MM.1S (cell line): ENCODE results near the gene ABCB4.

ENCODE experiments used
- DNase-seq: peaks from one replicate; pipeline ENCODE4 v3.0.0-alpha.2; 2015
- H2AFZ ChIP-seq: fragments of 300-600 bp; sonication (generic); 2 replicates; pipeline ENCODE4 v1.6.0; 2016; ENCODE audit warnings: antibody characterized with exemption, low read length
- H3F3A ChIP-seq: fragments of 300-600 bp; sonication (generic); 2 replicates; pipeline ENCODE4 v1.6.1; 2016; ENCODE audit warnings: mild to moderate bottlenecking, antibody characterized with exemption, low read length, moderate library complexity, mixed read lengths; ENCODE audit not compliant: insufficient read depth
- H3K27ac ChIP-seq: fragments of 300-600 bp; sonication (generic); 2 replicates; pipeline ENCODE4 v1.5.1; 2016; ENCODE audit warnings: mild to moderate bottlenecking, low read length
- H3K27me3 ChIP-seq: fragments of 300-600 bp; sonication (generic); replicated peaks from 2 replicates; pipeline ENCODE4 v1.6.0; 2016; ENCODE audit warnings: low read length; ENCODE audit not compliant: insufficient read depth
- H3K36me3 ChIP-seq: fragments of 300-600 bp; sonication (generic); replicated peaks from 2 replicates; pipeline ENCODE4 v1.6.1; 2016; ENCODE audit warnings: mild to moderate bottlenecking, low read length, mixed read lengths; ENCODE audit not compliant: insufficient read depth
- H3K4me1 ChIP-seq: fragments of 300-600 bp; sonication (generic); 2 replicates; pipeline ENCODE4 v1.6.1; 2016; ENCODE audit warnings: low read length, mixed read lengths
- H3K4me2 ChIP-seq: fragments of 300-600 bp; sonication (generic); 2 replicates; pipeline ENCODE4 v1.6.0; 2016; ENCODE audit warnings: low read depth, low read length
- H3K4me3 ChIP-seq: fragments of 300-600 bp; sonication (generic); 2 replicates; pipeline ENCODE4 v1.5.1; 2016; ENCODE audit warnings: low read length, mixed read lengths
- H3K79me2 ChIP-seq: fragments of 300-600 bp; sonication (generic); 2 replicates; pipeline ENCODE4 v1.6.1; 2016; ENCODE audit warnings: mixed run types, low read length, mixed read lengths
- H3K9ac ChIP-seq: fragments of 300-600 bp; sonication (generic); 2 replicates; pipeline ENCODE4 v1.6.1; 2016; ENCODE audit warnings: low read length, mixed read lengths
- H3K9me2 ChIP-seq: fragments of 300-600 bp; sonication (generic); replicated peaks from 2 replicates; pipeline ENCODE4 v1.6.1; 2016; ENCODE audit warnings: mild to moderate bottlenecking, low read length, mixed read lengths; ENCODE audit not compliant: insufficient read depth
- H3K9me3 ChIP-seq: fragments of 300-600 bp; sonication (generic); replicated peaks from 2 replicates; pipeline ENCODE4 v1.6.1; 2016; ENCODE audit warnings: mild to moderate bottlenecking, low read length, mixed read lengths; ENCODE audit not compliant: insufficient read depth
- H4K20me1 ChIP-seq: fragments of 300-600 bp; sonication (generic); 2 replicates; pipeline ENCODE4 v1.6.1; 2016; ENCODE audit warnings: mild to moderate bottlenecking, low read length, moderate library complexity, mixed read lengths; ENCODE audit not compliant: insufficient read depth
- CTCF ChIP-seq: fragments of 300-600 bp; sonication (generic); IDR thresholded peaks from 2 replicates; pipeline ENCODE4 v1.5.1; 2016; ENCODE audit warnings: antibody characterized with exemption, low read length, mixed read lengths
- EZH2 ChIP-seq: fragments of 300-600 bp; sonication (generic); optimal IDR thresholded peaks from 2 replicates; pipeline ENCODE3; 2017; ENCODE audit warnings: low read depth, mild to moderate bottlenecking, antibody characterized with exemption, low read length, mixed read lengths
- EZH2phosphoT487 ChIP-seq: fragments of 300-600 bp; sonication (generic); IDR thresholded peaks from 2 replicates; pipeline ENCODE4 v1.6.1; 2018; ENCODE audit warnings: antibody characterized with exemption, low read length

ABCB4 gene

GRCh38 chr7:87506246-87507180 lies 31.0 kb upstream of the ABCB4 start:
- H3K4me2 ChIP-seq, result peak overlapping the region; percentile 64
- no peak overlapping the region; the same call in 1 of the 2 replicates for H3K27ac ChIP-seq
- DNase-seq, result peak; percentile 12
- no peaks in the 10 kb centered on the region for H3K9me3 ChIP-seq
- peak overlapping the region; percentile 16; the same call in 1 of the 2 replicates for H3K9ac ChIP-seq
- no peaks in the 10 kb centered on the region for H3K27me3 ChIP-seq
- peaks cover 5% of the 10 kb centered on the region; the same call in 1 of the 2 replicates for H3K4me1 ChIP-seq
- H3K9me2 ChIP-seq, result no peaks in the 10 kb centered on the region
- H3K4me3 ChIP-seq, result peak overlapping the region; percentile 33; the same call in 1 of the 2 replicates
- H3K79me2 ChIP-seq, result no peaks in the 10 kb centered on the region
- TF ChIP-seq EZH2phosphoT487 (no peak), EZH2 (no peak), CTCF (peak; percentile 43)
- H3F3A ChIP-seq, result no peaks in the 10 kb centered on the region
- H4K20me1 ChIP-seq, result no peaks in the 10 kb centered on the region
- no peaks in the 10 kb centered on the region for H3K36me3 ChIP-seq
- peak overlapping the region; percentile 46 for H2AFZ ChIP-seq

- Histone ChIP-seq H4K20me1 (no peaks in the 10 kb centered on the region), H3K9me2 (no peaks in the 10 kb centered on the region), H3K9me3 (no peaks in the 10 kb centered on the region), H3K27me3 (no peaks in the 10 kb centered on the region), H2AFZ (peak overlapping the region; percentile 46), H3K9ac (peak overlapping the region; percentile 16; the same call in 1 of the 2 replicates), H3K4me3 (peak overlapping the region; percentile 33; the same call in 1 of the 2 replicates), H3K79me2 (no peaks in the 10 kb centered on the region), H3K27ac (peak overlapping the region; percentile 3; the same call in 1 of the 2 replicates), H3K4me1 (peaks cover 5% of the 10 kb centered on the region; the same call in 1 of the 2 replicates), H3K4me2 (peak overlapping the region; percentile 64), H3K36me3 (no peaks in the 10 kb centered on the region), H3F3A (no peaks in the 10 kb centered on the region)
- peak; percentile 59 for DNase-seq
- TF ChIP-seq EZH2 (no peak), CTCF (no peak), EZH2phosphoT487 (no peak)
These were observed 30.2 kb upstream of the ABCB4 start for GRCh38 chr7:87505557-87506245.

DNA sequence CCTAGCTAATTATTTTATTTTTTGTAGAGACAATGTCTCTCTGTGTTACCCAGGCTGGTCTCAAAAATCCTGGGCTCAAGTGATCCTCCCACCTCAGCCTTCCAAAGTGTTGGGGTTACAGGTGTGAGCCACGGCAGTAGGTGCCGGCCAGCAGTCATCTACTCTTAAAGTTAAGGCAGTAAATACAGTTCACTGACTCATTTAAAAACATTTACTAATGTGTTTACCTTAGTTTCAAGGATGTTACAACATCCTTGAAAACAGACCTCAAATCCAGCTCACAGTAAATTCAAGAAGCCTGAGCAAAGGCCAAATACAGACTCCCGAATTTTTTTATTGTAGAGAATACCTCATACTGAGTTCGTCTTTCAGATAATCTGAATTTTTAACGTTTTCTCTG lies 29.6 kb upstream of the ABCB4 start:
- Histone ChIP-seq H2AFZ (peak overlapping the region; percentile 46), H3F3A (no peaks in the 10 kb centered on the region), H3K4me2 (no peak overlapping the region), H3K9me2 (no peaks in the 10 kb centered on the region), H3K27me3 (no peaks in the 10 kb centered on the region), H3K79me2 (no peaks in the 10 kb centered on the region), H4K20me1 (no peaks in the 10 kb centered on the region), H3K4me1 (peaks cover 5% of the 10 kb centered on the region; the same call in 1 of the 2 replicates), H3K9me3 (no peaks in the 10 kb centered on the region), H3K27ac (no peak overlapping the region), H3K4me3 (no peak overlapping the region), H3K36me3 (no peaks in the 10 kb centered on the region), H3K9ac (no peak overlapping the region)
- no peak for TF ChIP-seq EZH2
- no peak for TF ChIP-seq EZH2phosphoT487
- no peak for TF ChIP-seq CTCF
- no peak for DNase-seq
